GM21786 (cell line): Measurements from ENCODE around the gene JAGN1.
"Not testable (repeated sequence)": the region's sequence is repeated elsewhere in the genome, so short reads cannot be mapped to it uniquely, and the experiment has no call there.

Experiments
- ATAC-seq: cut with Tn5 transposase; IDR thresholded peaks from one replicate; pipeline ENCODE4 v1.9.1; 2021; ENCODE audit not compliant: unreplicated experiment

The JAGN1 gene

DNA sequence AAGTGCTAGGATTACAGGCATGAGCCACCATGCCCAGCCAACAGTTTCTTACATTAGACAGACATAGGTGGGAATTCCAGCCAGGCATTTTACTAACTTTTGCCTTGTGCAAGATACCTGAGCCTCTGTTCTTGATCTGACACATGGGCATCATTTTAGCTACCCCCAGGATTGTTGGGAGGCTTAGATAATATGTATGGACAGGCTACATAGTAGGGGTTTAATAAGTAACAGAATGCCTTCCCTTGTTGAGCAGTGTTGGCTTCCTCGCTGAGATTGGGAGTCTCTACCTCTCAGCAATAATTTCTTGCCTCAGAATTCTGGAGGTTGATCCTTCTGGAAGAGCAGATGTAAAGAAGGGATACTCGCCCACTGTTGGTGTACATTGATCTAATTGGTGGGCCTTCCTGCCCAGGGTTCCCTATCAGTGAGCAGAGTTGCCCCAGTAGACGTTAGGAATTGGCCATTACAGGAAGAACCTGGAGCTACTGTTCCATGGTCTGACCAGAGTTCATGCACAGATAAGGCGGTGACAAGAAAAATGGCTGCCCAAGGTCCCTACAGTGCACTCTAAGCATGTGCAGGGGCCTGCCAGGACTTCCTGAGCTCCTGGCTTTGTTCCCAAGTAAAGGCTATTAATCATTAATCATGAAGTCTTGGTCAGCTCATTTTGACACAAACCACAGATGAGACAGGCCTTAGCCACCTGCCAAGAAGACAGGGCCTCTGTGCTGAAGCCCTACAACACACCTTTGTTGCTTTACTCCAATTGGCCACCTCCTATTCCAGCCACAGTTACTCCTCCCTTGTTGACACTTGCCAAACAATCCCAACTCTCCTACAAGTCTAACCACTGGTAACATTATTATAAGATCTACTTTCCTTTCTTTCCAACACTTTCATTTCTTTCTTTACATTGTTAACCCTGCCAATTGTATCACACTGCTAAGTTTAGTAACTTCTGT is 7.3 kb downstream of the JAGN1 start:
- peak; percentile 68 for ATAC-seq

GRCh38 chr3:9898467-9899241 is 8.2 kb downstream of the JAGN1 start:
- ATAC-seq, result no peak

DNA sequence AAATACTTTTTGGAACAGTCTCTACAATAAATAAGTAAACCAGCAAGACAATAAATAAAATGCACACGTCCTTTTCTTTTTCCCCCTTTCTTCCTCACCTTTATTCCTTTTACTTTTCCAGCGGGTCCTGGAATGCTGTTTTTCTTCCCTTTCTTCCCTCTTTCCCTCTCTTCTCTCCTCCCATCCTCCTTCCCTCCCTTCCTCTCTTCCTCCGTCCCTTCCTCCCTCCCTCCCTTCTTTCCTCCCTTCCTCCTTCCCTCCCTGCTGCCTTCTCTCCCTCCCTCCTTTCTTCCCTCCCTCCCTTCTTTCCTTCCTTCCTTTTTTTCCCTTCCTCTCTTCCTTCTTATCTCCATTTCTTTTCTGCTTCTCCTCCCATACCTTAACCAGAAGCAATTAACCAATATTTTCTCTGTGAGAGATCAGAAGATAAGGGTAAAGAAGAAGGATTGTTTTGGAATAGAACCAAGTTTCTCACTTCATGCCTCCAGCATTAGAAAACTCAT is 8.9 kb downstream of the JAGN1 start:
- no peak for ATAC-seq

GRCh38 chr3:9900965-9901415 is 10.6 kb downstream of the JAGN1 start:
- not testable (repeated sequence) for ATAC-seq

DNA sequence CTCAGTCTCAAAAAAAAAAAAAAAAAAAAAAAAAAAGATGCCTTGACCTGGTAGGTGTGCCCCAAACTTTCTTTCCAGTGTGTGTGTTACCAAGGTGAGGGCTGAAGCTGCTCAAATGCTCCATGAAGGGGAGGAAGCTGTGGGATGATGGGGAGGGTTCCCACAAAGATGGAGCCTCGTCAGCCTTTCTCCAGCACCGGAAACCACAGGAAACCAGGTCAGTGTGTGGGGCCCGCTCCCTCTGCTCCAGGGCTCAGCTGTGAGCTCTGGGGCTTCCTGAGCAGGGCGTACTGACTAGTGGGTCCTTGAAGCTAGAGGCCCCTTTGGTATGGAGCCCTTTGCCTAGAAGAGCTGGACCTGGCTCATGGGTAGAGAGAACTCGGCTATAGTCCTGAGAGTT is 11.6 kb downstream of the JAGN1 start:
- no peak for ATAC-seq

- ATAC-seq, result no peak
Measured at GRCh38 chr3:9902372-9903237, 12.2 kb downstream of the JAGN1 start, which contains the start of gene IL17RE. Gene IL17RE (plus strand): TSS chr3:9902848. CDS start chr3:9902933, 85 bp downstream.

DNA sequence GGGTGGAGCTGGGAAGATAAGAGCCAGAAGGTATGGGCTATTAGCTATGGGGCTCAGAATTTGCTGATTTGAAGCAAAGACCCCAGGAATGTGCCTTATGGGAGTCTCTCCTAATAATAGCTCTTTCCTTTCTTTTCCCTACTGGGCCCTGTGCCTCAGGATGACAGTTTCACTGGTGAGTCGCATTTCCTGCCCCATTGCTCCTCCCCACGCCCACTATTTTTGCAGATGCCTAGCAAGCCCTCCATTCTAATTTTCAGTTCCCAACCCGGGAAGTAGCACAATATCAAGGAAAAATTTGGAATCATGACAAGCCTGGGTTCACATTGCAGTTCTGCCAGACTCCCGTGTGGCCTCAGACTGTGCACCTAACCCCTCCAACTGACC is 12.8 kb downstream of the JAGN1 start:
- ATAC-seq, result no peak

- no peak for ATAC-seq
Measured at GRCh38 chr3:9903904-9904303, 13.5 kb downstream of the JAGN1 start.

DNA sequence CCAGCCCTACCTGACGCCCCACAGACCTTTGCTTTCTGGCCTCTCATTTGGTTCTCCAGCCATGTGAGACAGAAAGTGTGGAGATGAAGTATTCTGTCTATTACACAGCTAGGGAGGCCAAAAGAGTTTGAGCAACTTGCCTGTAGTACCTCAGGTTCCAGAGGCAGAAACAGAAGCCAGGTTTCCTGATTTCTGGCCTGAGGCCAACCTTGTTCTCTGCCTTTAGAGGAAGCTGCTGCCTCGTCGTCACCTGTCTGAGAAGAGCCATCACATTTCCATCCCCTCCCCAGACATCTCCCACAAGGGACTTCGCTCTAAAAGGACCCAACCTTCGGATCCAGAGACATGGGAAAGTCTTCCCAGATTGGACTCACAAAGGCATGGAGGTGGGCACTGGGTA is 16.1 kb downstream of the JAGN1 start:
- no peak for ATAC-seq

DNA sequence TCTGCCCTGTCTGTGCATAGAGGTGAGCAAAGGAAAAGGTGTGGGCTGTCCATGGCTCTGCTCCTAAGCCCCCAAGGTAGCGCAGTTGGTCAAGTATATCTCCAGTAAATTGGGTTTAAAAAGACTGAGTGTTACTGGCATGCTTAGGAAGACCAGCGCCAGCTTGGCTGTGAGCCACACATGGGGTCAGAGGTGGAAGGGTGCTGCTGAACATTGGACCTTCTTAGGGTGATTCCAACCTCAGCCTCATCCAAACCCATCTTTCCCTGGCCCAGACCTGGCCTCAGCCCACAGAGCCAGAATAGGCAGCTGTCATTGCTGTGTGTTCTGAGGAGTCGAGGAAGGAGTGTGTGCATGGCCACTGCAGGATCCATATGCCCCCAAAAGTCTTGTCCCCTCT is 17.9 kb downstream of the JAGN1 start:
- ATAC-seq, result no peak

DNA sequence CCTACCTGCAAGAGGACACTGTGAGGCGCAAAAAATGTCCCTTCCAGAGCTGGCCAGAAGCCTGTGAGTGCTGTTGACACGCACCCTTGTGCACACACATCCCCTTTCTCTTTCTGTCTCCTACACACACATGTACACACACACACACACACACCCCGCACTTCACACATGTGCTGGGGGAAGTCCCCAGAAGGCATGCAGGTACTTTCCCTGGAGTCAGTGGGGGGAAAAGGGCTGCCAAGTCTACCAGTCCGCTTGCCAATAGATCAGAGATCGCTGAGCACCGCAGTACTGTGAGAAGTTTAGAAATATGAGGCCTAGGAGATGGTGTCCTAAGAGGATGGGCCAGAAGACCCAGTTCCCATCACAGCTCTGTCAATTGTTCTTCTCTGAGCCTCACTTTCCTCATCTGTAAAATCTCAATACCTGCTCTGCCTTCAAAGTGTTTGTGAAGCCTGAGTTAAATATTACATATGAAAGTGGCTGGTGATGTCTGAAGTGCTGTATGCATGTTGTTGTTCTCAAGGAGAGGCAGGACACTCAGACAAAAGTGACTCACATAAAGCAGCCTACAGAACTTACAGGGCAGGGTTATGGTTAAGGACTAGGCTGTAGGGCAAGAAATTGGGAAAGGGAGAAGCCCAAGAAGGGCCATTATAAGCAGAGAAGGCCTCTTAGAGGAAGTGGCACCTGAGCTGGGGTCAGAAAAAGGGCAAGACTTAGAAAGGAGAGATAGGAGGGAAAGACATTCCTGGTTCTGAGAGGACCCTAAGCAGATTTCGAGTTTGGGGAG is 19.0 kb downstream of the JAGN1 start:
- no peak for ATAC-seq

GRCh38 chr3:9911863-9912262 is 21.5 kb downstream of the JAGN1 start:
- no peak for ATAC-seq

DNA sequence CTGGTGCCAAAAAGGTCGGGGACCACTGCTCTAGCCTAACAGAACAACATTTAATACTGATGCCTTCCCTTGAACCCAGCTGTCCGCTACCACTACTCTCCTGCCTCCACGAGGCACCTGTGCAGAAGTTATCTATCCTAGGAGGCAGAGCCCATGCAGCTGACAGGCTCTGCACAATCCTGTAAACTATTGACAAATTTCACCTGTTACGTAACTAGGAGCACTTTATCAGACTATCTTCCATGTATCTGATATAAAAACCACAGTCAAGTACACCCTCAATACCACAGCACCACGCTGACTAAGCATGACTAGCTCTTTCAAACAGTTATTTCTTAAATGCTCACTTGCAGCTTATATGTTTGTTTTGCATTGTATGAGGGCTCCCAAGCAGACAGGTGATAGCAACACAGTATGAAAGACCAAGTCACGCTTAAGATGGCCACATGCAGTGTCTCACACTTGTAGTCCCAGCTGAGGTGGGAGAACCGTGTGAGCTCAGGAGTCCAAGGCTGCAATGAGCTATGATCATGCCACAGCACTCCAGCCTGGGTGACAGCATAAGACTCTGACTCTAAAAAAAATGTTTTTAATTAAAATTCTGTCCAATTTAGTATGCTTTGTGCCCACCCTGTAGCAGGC is 22.0 kb downstream of the JAGN1 start:
- ATAC-seq, result no peak

- ATAC-seq, result no peak
Measured at GRCh38 chr3:9913601-9914000, 23.2 kb downstream of the JAGN1 start.

DNA sequence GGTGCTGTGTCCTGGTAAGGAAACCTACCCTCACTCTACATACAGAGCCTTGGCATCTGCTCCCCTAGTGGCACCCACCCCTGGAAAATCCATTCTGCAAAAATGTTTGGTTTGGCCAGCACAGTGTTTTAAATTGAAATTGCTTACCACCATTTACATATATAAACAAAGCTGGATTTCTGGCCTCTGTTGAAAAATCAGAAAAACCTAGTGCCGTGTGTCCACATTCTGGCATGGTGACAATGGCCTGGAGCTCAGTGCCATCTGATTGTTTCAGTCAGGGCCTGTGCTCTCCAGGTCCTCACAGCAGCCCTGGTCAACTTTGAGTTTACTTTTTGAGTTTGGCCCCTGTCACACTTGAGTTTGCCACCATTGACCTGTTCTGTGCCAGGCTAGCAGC is 23.6 kb downstream of the JAGN1 start:
- no peak for ATAC-seq

DNA sequence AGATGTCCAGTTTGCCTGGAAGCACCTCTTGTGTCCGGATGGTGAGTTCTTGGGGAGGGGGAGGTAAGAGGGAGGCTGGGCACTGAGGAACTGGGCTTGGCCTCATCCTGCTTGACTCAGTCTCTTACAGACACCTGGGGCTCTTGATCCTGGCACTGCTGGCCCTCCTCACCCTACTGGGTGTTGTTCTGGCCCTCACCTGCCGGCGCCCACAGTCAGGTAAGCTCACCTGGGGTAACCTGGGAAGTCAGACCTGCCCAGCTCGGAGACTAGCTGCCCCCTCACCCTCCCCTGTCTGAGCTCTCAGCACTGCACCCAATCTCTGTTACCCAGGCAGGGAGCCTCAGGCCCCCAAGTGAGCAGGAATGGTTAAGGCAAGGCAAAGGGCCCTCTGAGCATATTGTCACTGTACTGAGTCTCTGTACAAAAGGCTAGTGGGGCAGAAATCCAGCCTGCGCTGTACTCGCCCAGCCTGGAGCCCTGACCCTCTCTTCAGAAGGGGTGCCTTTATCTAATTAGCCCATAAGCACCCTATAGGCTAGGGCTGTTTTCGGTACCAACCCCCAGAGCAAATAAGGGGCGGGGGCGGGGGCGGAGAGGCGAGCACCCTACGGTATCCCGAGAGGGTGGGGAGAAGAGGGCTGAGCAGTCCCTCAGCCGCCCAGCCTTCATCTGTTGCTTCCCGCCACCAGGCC is 24.3 kb downstream of the JAGN1 start:
- ATAC-seq, result no peak

DNA sequence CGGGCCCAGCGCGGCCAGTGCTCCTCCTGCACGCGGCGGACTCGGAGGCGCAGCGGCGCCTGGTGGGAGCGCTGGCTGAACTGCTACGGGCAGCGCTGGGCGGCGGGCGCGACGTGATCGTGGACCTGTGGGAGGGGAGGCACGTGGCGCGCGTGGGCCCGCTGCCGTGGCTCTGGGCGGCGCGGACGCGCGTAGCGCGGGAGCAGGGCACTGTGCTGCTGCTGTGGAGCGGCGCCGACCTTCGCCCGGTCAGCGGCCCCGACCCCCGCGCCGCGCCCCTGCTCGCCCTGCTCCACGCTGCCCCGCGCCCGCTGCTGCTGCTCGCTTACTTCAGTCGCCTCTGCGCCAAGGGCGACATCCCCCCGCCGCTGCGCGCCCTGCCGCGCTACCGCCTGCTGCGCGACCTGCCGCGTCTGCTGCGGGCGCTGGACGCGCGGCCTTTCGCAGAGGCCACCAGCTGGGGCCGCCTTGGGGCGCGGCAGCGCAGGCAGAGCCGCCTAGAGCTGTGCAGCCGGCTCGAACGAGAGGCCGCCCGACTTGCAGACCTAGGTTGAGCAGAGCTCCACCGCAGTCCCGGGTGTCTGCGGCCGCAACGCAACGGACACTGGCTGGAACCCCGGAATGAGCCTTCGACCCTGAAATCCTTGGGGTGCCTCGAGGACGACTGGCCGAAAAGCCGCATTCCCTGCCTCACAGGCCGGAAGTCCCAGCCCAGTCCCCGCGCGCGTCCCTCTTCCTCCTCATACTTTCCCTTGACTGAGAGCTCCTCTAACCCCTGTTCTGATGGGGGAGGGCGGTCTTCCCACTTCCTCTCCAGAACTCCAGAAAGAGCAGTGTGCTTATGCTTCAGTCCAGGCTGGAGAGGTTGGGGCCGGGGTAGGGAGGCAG is 25.1 kb downstream of the JAGN1 start:
- no peak for ATAC-seq

DNA sequence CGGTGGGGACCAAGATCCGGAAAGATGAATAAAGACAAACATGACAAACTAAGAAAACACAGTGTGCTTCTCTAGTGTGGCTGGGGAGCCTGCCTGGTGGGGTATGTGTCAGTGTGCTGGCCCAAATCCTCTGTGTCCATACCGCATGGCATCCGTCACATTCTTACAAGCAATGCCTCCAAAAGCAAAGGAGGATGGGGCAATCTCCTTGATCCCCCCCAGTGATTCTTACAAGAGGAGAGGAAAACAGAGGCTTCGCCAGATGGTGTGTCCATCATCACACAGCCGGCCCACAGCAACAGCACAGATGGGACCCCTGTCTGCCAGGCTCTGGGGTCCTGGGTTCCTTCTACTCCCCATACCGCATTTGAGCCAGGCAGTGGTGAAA is 25.9 kb downstream of the JAGN1 start:
- ATAC-seq, result no peak
